ENCODE results near the gene DDX54.

DNA sequence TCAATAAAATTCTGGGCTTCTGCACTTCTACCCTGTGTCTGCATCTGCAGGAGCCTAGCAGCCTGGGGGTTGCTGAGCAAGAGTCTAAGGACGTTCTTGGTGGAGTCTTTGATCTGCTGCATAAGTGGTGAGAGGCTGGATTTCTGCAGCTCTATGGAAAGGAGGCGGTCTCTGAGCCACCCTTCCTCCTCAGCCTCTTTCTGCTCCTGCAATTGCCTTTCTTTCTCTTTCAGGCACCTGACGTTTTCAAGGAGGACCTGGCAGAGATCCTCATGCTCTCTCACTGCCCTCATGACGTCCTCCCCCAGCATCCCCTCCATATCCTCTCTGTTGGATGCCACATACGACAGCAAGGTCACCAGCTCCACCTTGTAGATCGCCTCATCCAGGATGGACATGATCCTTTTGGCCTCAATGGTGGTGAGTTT, 22.3 kb upstream of the DDX54 start:
- TF ChIP-seq, protein P1, sequence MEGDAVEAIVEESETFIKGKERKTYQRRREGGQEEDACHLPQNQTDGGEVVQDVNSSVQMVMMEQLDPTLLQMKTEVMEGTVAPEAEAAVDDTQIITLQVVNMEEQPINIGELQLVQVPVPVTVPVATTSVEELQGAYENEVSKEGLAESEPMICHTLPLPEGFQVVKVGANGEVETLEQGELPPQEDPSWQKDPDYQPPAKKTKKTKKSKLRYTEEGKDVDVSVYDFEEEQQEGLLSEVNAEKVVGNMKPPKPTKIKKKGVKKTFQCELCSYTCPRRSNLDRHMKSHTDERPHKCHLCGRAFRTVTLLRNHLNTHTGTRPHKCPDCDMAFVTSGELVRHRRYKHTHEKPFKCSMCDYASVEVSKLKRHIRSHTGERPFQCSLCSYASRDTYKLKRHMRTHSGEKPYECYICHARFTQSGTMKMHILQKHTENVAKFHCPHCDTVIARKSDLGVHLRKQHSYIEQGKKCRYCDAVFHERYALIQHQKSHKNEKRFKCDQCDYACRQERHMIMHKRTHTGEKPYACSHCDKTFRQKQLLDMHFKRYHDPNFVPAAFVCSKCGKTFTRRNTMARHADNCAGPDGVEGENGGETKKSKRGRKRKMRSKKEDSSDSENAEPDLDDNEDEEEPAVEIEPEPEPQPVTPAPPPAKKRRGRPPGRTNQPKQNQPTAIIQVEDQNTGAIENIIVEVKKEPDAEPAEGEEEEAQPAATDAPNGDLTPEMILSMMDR (IDR thresholded peaks at IDR 0.05; ENCODE audit: control extremely low read depth in 1 of 3, insufficient read depth in 1 of 3, low read depth in 1 of 3, low read length in 3 of 3): no peak
- TF ChIP-seq CHD2 (IDR thresholded peaks at IDR 0.05; ENCODE audit: low read length): no peak
- no peak for TF ChIP-seq CHD1 (IDR thresholded peaks at IDR 0.05; ENCODE audit: low read depth, low read length)
- TF ChIP-seq EZH2 (IDR thresholded peaks at IDR 0.05; ENCODE audit: low read depth, low read length, severe bottlenecking): no peak
- TF ChIP-seq CEBPB (IDR thresholded peaks at IDR 0.05; ENCODE audit: low read depth, low read length): no peak
- no peak for TF ChIP-seq ZNF274 (IDR thresholded peaks at IDR 0.05; ENCODE audit: borderline replicate concordance, extremely low read depth, low read length)
- TF ChIP-seq PHF8 (conservative IDR thresholded peaks at IDR 0.05; ENCODE audit: low read depth, low read length): no peak
- no peak for TF ChIP-seq SIN3A (conservative IDR thresholded peaks at IDR 0.05 in 1 of 2, IDR thresholded peaks at IDR 0.05 in 1 of 2; ENCODE audit: low read depth in 1 of 2, low read length in 2 of 2)
- no peak for TF ChIP-seq TAF1 (IDR thresholded peaks at IDR 0.05; ENCODE audit: low read depth, low read length)
